ENCODE results near the gene TTC3. TPM values are rescaled to one million over a fixed set of nuclear protein-coding genes. Genes with fewer than 3 reads are reported as not detected.

The TTC3 gene
- total RNA-seq, 1 experiment from 2014 or later = 93.4 TPM

- in situ Hi-C loops (cut with HindIII; ENCODE audit: low pct_unique_long_range_greater_than_20kb, low sequenced_read_pairs) = no loop called here
- DNase-seq (ENCODE audit: low read depth, low spot score) = no peak
Measured at GRCh38 chr21:37164742-37165141, 91.7 kb downstream of the TTC3 start.

GRCh38 chr21:37165586-37165985 is 92.5 kb downstream of the TTC3 start:
- in situ Hi-C loops (cut with HindIII; ENCODE audit: low pct_unique_long_range_greater_than_20kb, low sequenced_read_pairs) = no loop called here
- no peak for DNase-seq (ENCODE audit: low read depth, low spot score)

DNA sequence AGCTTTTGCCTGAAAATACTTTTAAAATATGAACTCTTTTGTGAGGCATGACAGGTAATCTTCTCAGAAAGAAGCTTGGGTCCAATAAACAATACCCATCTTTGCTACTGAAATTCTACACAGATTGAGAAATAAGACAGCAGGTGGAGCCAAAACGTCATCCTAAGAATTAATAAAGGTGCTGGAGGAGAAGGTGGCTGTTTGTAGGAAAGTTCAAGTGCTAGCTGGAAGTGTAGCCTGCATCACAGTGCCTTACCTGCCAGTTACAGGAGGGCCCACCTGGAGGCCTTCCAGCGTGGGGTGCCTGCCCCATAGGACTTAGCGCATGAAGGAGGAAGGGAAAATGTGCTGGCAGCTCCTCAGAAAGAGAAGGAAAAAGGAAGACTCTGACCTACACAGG is 93.7 kb downstream of the TTC3 start:
- in situ Hi-C loops (cut with HindIII; ENCODE audit: low pct_unique_long_range_greater_than_20kb, low sequenced_read_pairs) = no loop called here
- DNase-seq (ENCODE audit: low read depth, low spot score) = peak; percentile 61

GRCh38 chr21:37168666-37169065 is 95.6 kb downstream of the TTC3 start:
- DNase-seq (ENCODE audit: low read depth, low spot score) = no peak
- in situ Hi-C loops (cut with HindIII; ENCODE audit: low pct_unique_long_range_greater_than_20kb, low sequenced_read_pairs) = no loop called here

DNA sequence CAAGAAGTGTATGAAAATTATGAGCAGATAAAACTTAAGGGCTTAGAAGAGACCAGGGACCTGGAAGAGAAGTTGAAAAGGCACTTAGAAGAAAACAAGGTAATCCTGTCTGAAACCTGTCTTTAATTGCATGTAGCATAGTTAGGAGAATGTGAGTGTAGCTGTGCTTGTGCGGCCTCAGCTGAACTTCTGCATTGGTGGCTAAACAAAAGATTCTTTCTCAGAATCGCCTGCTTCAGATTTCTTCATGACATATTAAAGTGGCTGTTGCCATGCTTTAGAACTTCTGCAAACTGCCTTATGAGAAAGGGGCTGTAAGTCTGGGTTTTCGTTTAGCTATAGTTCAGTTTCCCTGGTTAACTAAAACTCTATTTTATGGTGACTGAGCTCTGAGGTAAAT is 99.6 kb downstream of the TTC3 start:
- in situ Hi-C loops (cut with HindIII; ENCODE audit: low pct_unique_long_range_greater_than_20kb, low sequenced_read_pairs) = no loop called here
- peak; percentile 70 for DNase-seq (ENCODE audit: low read depth, low spot score)

GRCh38 chr21:37176716-37177115 is 103.7 kb downstream of the TTC3 start:
- DNase-seq (ENCODE audit: low read depth, low spot score) = no peak
- in situ Hi-C loops (cut with HindIII; ENCODE audit: low pct_unique_long_range_greater_than_20kb, low sequenced_read_pairs) = no loop called here

GRCh38 chr21:37181059-37181458 is 108.0 kb downstream of the TTC3 start:
- in situ Hi-C loops (cut with HindIII; ENCODE audit: low pct_unique_long_range_greater_than_20kb, low sequenced_read_pairs) = no loop called here
- DNase-seq (ENCODE audit: low read depth, low spot score) = no peak

GRCh38 chr21:37182222-37182621 is 109.2 kb downstream of the TTC3 start:
- in situ Hi-C loops (cut with HindIII; ENCODE audit: low pct_unique_long_range_greater_than_20kb, low sequenced_read_pairs) = no loop called here
- no peak for DNase-seq (ENCODE audit: low read depth, low spot score)

- in situ Hi-C loops (cut with HindIII; ENCODE audit: low pct_unique_long_range_greater_than_20kb, low sequenced_read_pairs) = no loop called here
- no peak for DNase-seq (ENCODE audit: low read depth, low spot score)
Measured at GRCh38 chr21:37183749-37184148, 110.7 kb downstream of the TTC3 start.

- no peak for DNase-seq (ENCODE audit: low read depth, low spot score)
- in situ Hi-C loops (cut with HindIII; ENCODE audit: low pct_unique_long_range_greater_than_20kb, low sequenced_read_pairs) = no loop called here
Measured at GRCh38 chr21:37184784-37185593, 111.9 kb downstream of the TTC3 start.

- in situ Hi-C loops (cut with HindIII; ENCODE audit: low pct_unique_long_range_greater_than_20kb, low sequenced_read_pairs) = no loop called here
- no peak for DNase-seq (ENCODE audit: low read depth, low spot score)
Measured at GRCh38 chr21:37186983-37187382, 113.9 kb downstream of the TTC3 start.

DNA sequence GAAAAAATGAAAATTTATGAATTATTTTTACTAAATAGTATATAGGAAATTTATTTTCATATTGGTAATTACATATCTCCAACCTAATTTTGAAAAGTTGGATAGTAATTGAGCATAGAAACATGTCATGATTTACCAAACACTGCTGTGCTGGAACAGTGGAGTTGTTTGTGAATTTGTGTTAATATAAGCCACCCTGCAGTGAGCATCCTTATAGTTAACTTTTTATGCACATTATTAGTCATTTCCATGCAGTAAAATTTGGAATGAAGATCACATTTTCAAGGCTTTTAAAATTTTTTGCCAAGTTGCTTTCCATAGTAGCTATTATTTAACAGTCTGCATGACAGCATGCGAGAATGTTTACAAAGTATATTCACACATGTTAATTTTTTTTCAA is 115.8 kb downstream of the TTC3 start:
- in situ Hi-C loops (cut with HindIII; ENCODE audit: low pct_unique_long_range_greater_than_20kb, low sequenced_read_pairs) = no loop called here
- no peak for DNase-seq (ENCODE audit: low read depth, low spot score)

- in situ Hi-C loops (cut with HindIII; ENCODE audit: low pct_unique_long_range_greater_than_20kb, low sequenced_read_pairs) = no loop called here
- no peak for DNase-seq (ENCODE audit: low read depth, low spot score)
Measured at GRCh38 chr21:37192019-37192418, 119.0 kb downstream of the TTC3 start.

GRCh38 chr21:37193006-37193405 is 120.0 kb downstream of the TTC3 start:
- peak; percentile 52 for DNase-seq (ENCODE audit: low read depth, low spot score)
- in situ Hi-C loops (cut with HindIII; ENCODE audit: low pct_unique_long_range_greater_than_20kb, low sequenced_read_pairs) = no loop called here

- no peak for DNase-seq (ENCODE audit: low read depth, low spot score)
- in situ Hi-C loops (cut with HindIII; ENCODE audit: low pct_unique_long_range_greater_than_20kb, low sequenced_read_pairs) = no loop called here
Measured at GRCh38 chr21:37193676-37194075, 120.6 kb downstream of the TTC3 start.

GRCh38 chr21:37195059-37195458 is 122.0 kb downstream of the TTC3 start:
- no peak for DNase-seq (ENCODE audit: low read depth, low spot score)
- in situ Hi-C loops (cut with HindIII; ENCODE audit: low pct_unique_long_range_greater_than_20kb, low sequenced_read_pairs) = no loop called here

DNA sequence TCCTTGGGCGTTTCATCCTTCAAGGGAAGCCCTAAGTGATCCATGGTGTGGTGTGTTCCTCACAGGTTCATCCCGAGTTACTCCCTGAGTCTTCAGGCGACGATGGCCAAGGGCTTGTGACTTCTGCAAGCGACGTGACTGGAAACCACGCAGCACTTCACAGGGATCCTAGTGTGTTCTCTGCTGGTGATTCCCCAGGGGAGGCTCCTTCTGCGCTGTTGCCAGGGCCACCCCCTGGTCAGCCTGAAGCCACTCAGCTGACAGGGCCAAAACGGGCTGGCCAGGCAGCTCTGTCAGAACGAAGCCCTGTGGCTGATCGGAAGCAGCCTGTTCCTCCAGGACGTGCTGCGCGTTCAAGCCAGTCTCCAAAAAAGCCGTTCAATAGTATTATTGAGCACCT is 122.6 kb downstream of the TTC3 start:
- in situ Hi-C loops (cut with HindIII; ENCODE audit: low pct_unique_long_range_greater_than_20kb, low sequenced_read_pairs) = no loop called here
- peak; percentile 83 for DNase-seq (ENCODE audit: low read depth, low spot score)

- in situ Hi-C loops (cut with HindIII; ENCODE audit: low pct_unique_long_range_greater_than_20kb, low sequenced_read_pairs) = no loop called here
- no peak for DNase-seq (ENCODE audit: low read depth, low spot score)
Measured at GRCh38 chr21:37196847-37197246, 123.8 kb downstream of the TTC3 start.

GRCh38 chr21:37197746-37198145 is 124.7 kb downstream of the TTC3 start:
- in situ Hi-C loops (cut with HindIII; ENCODE audit: low pct_unique_long_range_greater_than_20kb, low sequenced_read_pairs) = no loop called here
- no peak for DNase-seq (ENCODE audit: low read depth, low spot score)
